Left renal cortex interstitium (tissue), 4 donors: Measurements from ENCODE around the gene TMEM39A. TPM values are rescaled to one million over a fixed set of nuclear protein-coding genes. Genes with fewer than 3 reads are reported as not detected.

Experiments used
- DNase-seq, 4 donors: peaks; one replicate each; pipeline ENCODE4 v3.0.0-alpha.2; 2013; ENCODE audit warnings: low read depth in 4 of 4, low spot score in 2 of 4, missing footprints in 1 of 4
- polyA plus RNA-seq, 4 donors: library from polyadenylated mRNA; unstranded; fragments of 120-200 nt; gene quantifications; one replicate each; pipeline ENCODE4 v1.2.1, GENCODE V29; 2013; ENCODE audit not compliant: insufficient read length in 4 of 4

The TMEM39A gene
- 10 to 100 TPM; 46.2 to 60.1 (median 53.3) TPM for polyA plus RNA-seq

- DNase-seq, result peak; percentile 85 to 98 (median 97)
Observed at GRCh38 chr3:119463171-119464169, at the start of gene TMEM39A. TMEM39A (minus strand) TSS chr3:119463615; CDS start chr3:119462074, 1,541 bp downstream.

GRCh38 chr3:119510690-119511089 is 47.3 kb upstream of the TMEM39A start:
- DNase-seq, result no peak

- DNase-seq, result no peak
Observed at GRCh38 chr3:119508172-119508845, 44.9 kb upstream of the TMEM39A start.

GRCh38 chr3:119507404-119507803 is 44.0 kb upstream of the TMEM39A start:
- DNase-seq, result no peak

GRCh38 chr3:119506631-119507030 is 43.2 kb upstream of the TMEM39A start:
- DNase-seq, result no peak

GRCh38 chr3:119500901-119501300 is 37.5 kb upstream of the TMEM39A start:
- no peak for DNase-seq

- no peak for DNase-seq
Observed at GRCh38 chr3:119500265-119500664, 36.9 kb upstream of the TMEM39A start.

GRCh38 chr3:119498186-119499011 is 35.0 kb upstream of the TMEM39A start, which contains the start of gene TIMMDC1:
TIMMDC1 (plus strand) TSS chr3:119498547; CDS start chr3:119498734, 187 bp downstream.
- peak; percentile 95 to 96 (median 96) for DNase-seq

GRCh38 chr3:119497820-119498185 is 34.4 kb upstream of the TMEM39A start:
- no peak for DNase-seq

GRCh38 chr3:119494597-119494996 is 31.2 kb upstream of the TMEM39A start:
- no peak for DNase-seq

- no peak for DNase-seq
Observed at GRCh38 chr3:119492810-119493209, 29.4 kb upstream of the TMEM39A start.

GRCh38 chr3:119492128-119492527 is 28.7 kb upstream of the TMEM39A start:
- no peak for DNase-seq

GRCh38 chr3:119490153-119490552 is 26.7 kb upstream of the TMEM39A start:
- DNase-seq, result no peak

- DNase-seq, result no peak
Observed at GRCh38 chr3:119485563-119485962, 22.1 kb upstream of the TMEM39A start.

GRCh38 chr3:119483101-119483500 is 19.7 kb upstream of the TMEM39A start:
- DNase-seq, result no peak

- DNase-seq, result no peak
Observed at GRCh38 chr3:119481079-119481478, 17.7 kb upstream of the TMEM39A start.

- DNase-seq, result no peak
Observed at GRCh38 chr3:119470866-119471265, 7.5 kb upstream of the TMEM39A start.

GRCh38 chr3:119469418-119470189 is 6.2 kb upstream of the TMEM39A start:
- DNase-seq, result peak in 3 of 4 donors; percentile 22 to 29 (median 24)

- DNase-seq, result no peak
Observed at GRCh38 chr3:119468041-119468440, 4.6 kb upstream of the TMEM39A start.

- no peak for DNase-seq
Observed at GRCh38 chr3:119457246-119457645, 6.2 kb downstream of the TMEM39A start.
